ENCODE measurements around the gene RPL22. TPM values are rescaled to one million over a fixed set of nuclear protein-coding genes. Genes with fewer than 3 reads are reported as not detected.

RPL22 gene
- polyA plus RNA-seq, 1 donor (not counting 4 experiments of a cell fraction or from before 2014, with no cell fraction given) = 421 TPM

DNA sequence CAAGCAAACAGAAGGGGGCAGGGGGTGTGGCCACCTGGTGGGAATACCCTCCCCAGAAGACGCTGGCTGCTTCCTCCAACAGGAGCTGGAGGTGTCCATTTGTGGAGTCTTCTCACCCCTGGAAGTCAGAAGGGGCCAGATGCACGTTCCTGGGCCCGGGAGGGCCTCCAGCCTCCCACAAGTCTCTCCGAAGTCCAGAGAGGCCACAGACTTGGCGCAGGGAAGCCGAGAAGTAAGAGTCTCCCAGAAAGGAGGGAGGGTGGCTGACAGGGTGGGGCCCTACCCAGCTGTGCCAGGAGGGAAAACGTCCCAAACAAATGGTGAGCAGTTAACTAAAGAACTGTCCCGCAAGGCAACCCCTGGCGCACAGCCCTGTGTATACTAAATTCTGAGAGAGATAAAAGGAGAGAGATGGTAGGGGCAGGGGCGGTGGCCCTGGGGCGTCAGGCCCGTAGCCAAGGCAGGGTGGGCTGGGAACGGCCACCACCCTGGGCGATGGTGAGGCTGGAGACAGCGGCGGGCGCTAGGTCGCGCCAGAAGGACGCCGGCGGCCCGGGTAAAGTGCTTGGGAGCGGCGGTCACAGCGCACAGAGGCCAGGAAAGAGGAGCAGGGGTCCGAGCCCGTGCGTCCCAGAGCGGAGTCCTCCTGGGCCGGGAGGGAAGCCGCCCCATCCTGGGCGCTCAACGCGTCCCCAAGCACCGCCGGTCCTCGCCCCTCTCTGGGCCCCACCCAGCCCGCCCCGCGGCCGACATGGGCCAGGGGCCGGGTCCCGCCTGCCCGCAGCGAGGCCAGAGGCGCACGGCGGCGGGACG, 20.4 kb downstream of the RPL22 start:
- H3K4me2 ChIP-seq (ENCODE audit: control insufficient read depth, extremely low read depth, insufficient read depth, low read depth, low read length) = no peak overlapping the region
- H3K36me3 ChIP-seq (ENCODE audit: control insufficient read depth in 2 of 2, extremely low read depth in 1 of 2, insufficient read depth in 2 of 2, low read length in 2 of 2) = no peaks in the 10 kb centered on the region
- no peak for DNase-seq (ENCODE audit: low read depth, low spot score)
- H3K27me3 ChIP-seq (ENCODE audit: control insufficient read depth, extremely low read depth, insufficient read depth, low read length) = peaks cover 56% of the 10 kb centered on the region
- peaks cover 18% of the 10 kb centered on the region for H4K20me1 ChIP-seq (ENCODE audit: control insufficient read depth, extremely low read depth, insufficient read depth, low read length)
- peaks cover 3% of the 10 kb centered on the region for H3K9me1 ChIP-seq (ENCODE audit: control insufficient read depth, extremely low read depth, insufficient read depth, low read length)
- no peak for FAIRE-seq
- H3K79me2 ChIP-seq (ENCODE audit: control insufficient read depth, insufficient read depth, low read length) = no peaks in the 10 kb centered on the region
- H3K27ac ChIP-seq (ENCODE audit: control insufficient read depth, insufficient read depth, low read length) = no peak overlapping the region
- H3K4me3 ChIP-seq (ENCODE audit: control insufficient read depth in 2 of 3, extremely low read depth in 1 of 3, insufficient read depth in 2 of 3, low read depth in 1 of 3, low read length in 3 of 3) = no peak overlapping the region
- H3K9ac ChIP-seq (ENCODE audit: control insufficient read depth, extremely low read depth, insufficient read depth, low read length) = no peak overlapping the region
- dilution Hi-C loops (cut with MboI; ENCODE audit: extremely low pct_ligation_motif_present, low sequenced_read_pairs) = no loop called here
- H2AFZ ChIP-seq (ENCODE audit: control insufficient read depth, low read length) = no peak overlapping the region
- H3K4me1 ChIP-seq (ENCODE audit: control insufficient read depth, extremely low read depth, insufficient read depth, low read length) = peaks cover 13% of the 10 kb centered on the region
- TF ChIP-seq CTCF (optimal IDR thresholded peaks at IDR 0.05 in 1 of 3, IDR thresholded peaks at IDR 0.05 in 1 of 3, conservative IDR thresholded peaks at IDR 0.05 in 1 of 3; ENCODE audit: extremely low read depth in 1 of 3, insufficient read depth in 2 of 3, low read length in 3 of 3) = no peak
- TF ChIP-seq EZH2 (IDR thresholded peaks at IDR 0.05; ENCODE audit: low read length) = peak; percentile 98
- H3K9me3 ChIP-seq (ENCODE audit: control insufficient read depth, low read depth, low read length) = no peaks in the 10 kb centered on the region

GRCh38 chr1:6177681-6178380, 21.6 kb downstream of the RPL22 start:
- Histone ChIP-seq H3K9me1 (ENCODE audit: control insufficient read depth, extremely low read depth, insufficient read depth, low read length) (no peaks in the 10 kb centered on the region), H3K4me3 (ENCODE audit: control insufficient read depth in 2 of 3, extremely low read depth in 1 of 3, insufficient read depth in 2 of 3, low read depth in 1 of 3, low read length in 3 of 3) (no peak overlapping the region), H4K20me1 (ENCODE audit: control insufficient read depth, extremely low read depth, insufficient read depth, low read length) (peaks cover 10% of the 10 kb centered on the region), H3K27me3 (ENCODE audit: control insufficient read depth, extremely low read depth, insufficient read depth, low read length) (peaks cover 62% of the 10 kb centered on the region), H3K4me1 (ENCODE audit: control insufficient read depth, extremely low read depth, insufficient read depth, low read length) (peaks cover 8% of the 10 kb centered on the region), H3K9me3 (ENCODE audit: control insufficient read depth, low read depth, low read length) (no peaks in the 10 kb centered on the region), H2AFZ (ENCODE audit: control insufficient read depth, low read length) (no peak overlapping the region), H3K79me2 (ENCODE audit: control insufficient read depth, insufficient read depth, low read length) (no peaks in the 10 kb centered on the region), H3K27ac (ENCODE audit: control insufficient read depth, insufficient read depth, low read length) (no peak overlapping the region), H3K9ac (ENCODE audit: control insufficient read depth, extremely low read depth, insufficient read depth, low read length) (no peak overlapping the region), H3K36me3 (ENCODE audit: control insufficient read depth in 2 of 2, extremely low read depth in 1 of 2, insufficient read depth in 2 of 2, low read length in 2 of 2) (no peaks in the 10 kb centered on the region), H3K4me2 (ENCODE audit: control insufficient read depth, extremely low read depth, insufficient read depth, low read depth, low read length) (no peak overlapping the region)
- DNase-seq (ENCODE audit: low read depth, low spot score) (no peak), FAIRE-seq (no peak)
- dilution Hi-C loops (cut with MboI; ENCODE audit: extremely low pct_ligation_motif_present, low sequenced_read_pairs) = no loop called here
- TF ChIP-seq EZH2 (IDR thresholded peaks at IDR 0.05; ENCODE audit: low read length) (no peak), CTCF (optimal IDR thresholded peaks at IDR 0.05 in 1 of 3, IDR thresholded peaks at IDR 0.05 in 1 of 3, conservative IDR thresholded peaks at IDR 0.05 in 1 of 3; ENCODE audit: extremely low read depth in 1 of 3, insufficient read depth in 2 of 3, low read length in 3 of 3) (no peak)

Data from keratinocyte (primary cell).